Thyroid gland (tissue), 4 donors: ENCODE measurements around the gene SV2B.

Experiments used
- POLR2A ChIP-seq, 2 donors: fragments of 450-650 bp; IDR thresholded peaks; one replicate each; pipeline ENCODE4 v1.6.1; 2017; ENCODE audit warnings: antibody characterized with exemption in 2 of 2, mild to moderate bottlenecking in 2 of 2, moderate library complexity in 1 of 2
- TF ChIP-seq, protein P1 (sequence below), 6 experiments: fragments of 200-600 bp in 3 of 6; fragments of 450-650 bp in 3 of 6; sonication (generic) in 3 of 6; IDR thresholded peaks; one replicate each; pipeline ENCODE4 v1.5.1; 2016 to 2019; ENCODE audit warnings: antibody characterized with exemption in 6 of 6, mild to moderate bottlenecking in 2 of 6, inconsistent platforms in 1 of 6, moderate library complexity in 1 of 6

DNA sequence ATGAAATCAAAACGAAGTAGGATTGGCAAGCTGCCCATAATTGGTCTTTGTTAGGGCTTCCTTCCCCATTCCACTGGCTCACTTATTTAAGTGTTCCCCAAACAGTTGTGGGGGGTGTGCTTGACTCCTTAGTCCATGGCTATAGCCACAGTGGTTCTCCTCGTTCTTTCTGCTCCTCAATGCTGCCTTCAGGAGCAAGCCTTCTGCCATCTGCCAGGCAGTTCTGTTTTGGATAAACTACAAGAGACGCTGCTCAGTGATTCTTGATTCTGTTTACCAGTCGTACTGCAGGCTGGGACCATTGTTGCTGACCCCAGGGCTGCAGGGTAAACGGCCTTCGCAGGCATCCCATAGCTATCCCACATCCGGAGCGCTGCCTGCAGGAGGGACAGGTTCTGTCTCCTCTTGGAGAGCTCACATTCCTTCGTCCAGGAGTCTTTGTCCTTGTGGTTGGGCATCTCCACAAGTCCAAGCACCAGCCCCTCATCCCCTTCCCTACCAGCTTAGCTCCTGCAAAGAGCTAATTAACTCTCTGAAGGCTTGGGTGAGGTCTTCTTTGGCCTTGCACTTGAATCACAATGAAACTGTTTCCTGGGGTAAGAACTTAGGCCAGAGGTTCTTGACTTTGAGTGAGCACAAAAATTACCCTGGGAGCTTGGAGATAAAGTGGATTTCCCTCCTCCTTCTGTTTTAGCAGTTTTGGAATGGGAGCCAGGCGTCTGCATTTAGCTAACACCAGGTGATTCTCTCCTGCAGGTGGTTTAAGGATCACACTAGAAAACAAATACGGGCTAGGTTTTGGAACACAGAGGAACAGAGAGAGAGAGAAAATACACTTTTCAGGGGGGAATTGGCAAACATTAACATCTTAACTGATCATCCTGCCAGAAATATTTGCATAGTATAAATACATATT, 114.9 kb downstream of the SV2B start:
- TF ChIP-seq, protein P1, sequence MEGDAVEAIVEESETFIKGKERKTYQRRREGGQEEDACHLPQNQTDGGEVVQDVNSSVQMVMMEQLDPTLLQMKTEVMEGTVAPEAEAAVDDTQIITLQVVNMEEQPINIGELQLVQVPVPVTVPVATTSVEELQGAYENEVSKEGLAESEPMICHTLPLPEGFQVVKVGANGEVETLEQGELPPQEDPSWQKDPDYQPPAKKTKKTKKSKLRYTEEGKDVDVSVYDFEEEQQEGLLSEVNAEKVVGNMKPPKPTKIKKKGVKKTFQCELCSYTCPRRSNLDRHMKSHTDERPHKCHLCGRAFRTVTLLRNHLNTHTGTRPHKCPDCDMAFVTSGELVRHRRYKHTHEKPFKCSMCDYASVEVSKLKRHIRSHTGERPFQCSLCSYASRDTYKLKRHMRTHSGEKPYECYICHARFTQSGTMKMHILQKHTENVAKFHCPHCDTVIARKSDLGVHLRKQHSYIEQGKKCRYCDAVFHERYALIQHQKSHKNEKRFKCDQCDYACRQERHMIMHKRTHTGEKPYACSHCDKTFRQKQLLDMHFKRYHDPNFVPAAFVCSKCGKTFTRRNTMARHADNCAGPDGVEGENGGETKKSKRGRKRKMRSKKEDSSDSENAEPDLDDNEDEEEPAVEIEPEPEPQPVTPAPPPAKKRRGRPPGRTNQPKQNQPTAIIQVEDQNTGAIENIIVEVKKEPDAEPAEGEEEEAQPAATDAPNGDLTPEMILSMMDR (IDR thresholded peaks at IDR 0.05), result no peak
- TF ChIP-seq POLR2A (IDR thresholded peaks at IDR 0.05), result no peak
